Left kidney (tissue), 1 donor: ENCODE results near the gene TTC13. TPM values are rescaled to one million over a fixed set of nuclear protein-coding genes. Genes with fewer than 3 reads are reported as not detected.

Source experiments
- polyA plus RNA-seq: library from polyadenylated mRNA; unstranded; fragments of 120-200 nt; gene quantifications from one replicate; pipeline ENCODE4 v1.2.1, GENCODE V29; 2013; ENCODE audit not compliant: insufficient read length

TTC13 gene
- polyA plus RNA-seq, 1 donor: 29.1 TPM

Other genes with a start within 250 kb of the TTC13 start
- 1.4 TPM for gene CAPN9, start 231.5 kb downstream of the TTC13 start, polyA plus RNA-seq
- 81.3 TPM for gene C1orf198, start 110.3 kb downstream of the TTC13 start, polyA plus RNA-seq
- 29.0 TPM for gene ARV1, start 233 bp upstream of the TTC13 start, polyA plus RNA-seq
- 15.7 TPM for gene FAM89A, start 61.4 kb upstream of the TTC13 start, polyA plus RNA-seq
- gene TRIM67, start 183.2 kb upstream of the TTC13 start, polyA plus RNA-seq: 0.15 TPM